Astrocyte of the spinal cord (primary cell): ENCODE data around the gene AIFM3.

ENCODE experiments used
- DNase-seq: peaks from one replicate; pipeline ENCODE4 v3.0.0; 2011; ENCODE audit warnings: low read depth, low spot score
- H3K4me3 ChIP-seq: 2 replicates; pipeline ENCODE4 v1.5.1; 2011; ENCODE audit warnings: low read depth, mild to moderate bottlenecking, low read length, moderate library complexity
- in situ Hi-C: cut with HindIII; loops from 2 replicates; pipeline ENCODE4 v1.10.0; 2017; ENCODE audit warnings: low sequenced_read_pairs
- TF ChIP-seq, protein P1 (sequence below): IDR thresholded peaks from 2 replicates; pipeline ENCODE4 v1.5.1; 2012; ENCODE audit warnings: low read depth, mild to moderate bottlenecking, low read length, inconsistent platforms

Gene AIFM3

DNA sequence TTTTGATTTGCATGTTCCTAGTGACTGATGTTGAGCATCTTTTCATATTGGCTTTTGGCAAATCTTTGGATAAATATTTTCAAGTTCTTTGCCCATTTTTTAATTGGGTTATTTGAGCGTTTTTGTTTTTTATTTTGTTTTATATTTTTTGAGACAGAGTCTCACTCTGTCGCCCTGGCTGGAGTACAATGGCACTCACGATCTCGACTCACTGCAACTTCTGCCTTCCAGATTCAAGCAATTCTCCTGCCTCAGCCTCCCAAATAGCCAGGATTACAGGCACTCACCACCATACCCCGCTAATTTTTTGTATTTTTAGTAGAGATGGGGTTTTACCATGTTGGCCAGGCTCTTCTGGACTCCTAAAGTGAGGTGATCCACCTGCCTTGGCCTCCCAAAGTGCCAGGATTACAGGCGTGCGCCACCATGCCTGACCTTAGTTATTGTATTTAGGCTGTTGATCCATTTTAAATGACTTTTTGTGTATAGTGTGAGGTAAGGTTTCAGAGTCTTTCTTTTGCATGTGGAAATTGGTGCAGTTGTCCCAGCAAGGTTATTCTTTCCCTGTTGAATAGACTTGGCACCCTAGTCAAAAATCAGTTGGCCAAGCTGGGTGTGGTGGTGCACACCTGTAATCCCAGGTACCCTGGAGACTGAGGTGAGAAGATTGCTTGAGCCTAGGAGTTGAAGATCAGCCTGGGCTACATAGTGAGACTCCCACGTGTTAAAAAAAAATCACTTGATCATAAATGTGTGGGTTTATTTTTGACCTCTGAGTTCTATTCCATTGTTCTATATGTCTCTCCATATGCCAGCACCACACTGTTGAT, 23.7 kb upstream of the AIFM3 start:
- TF ChIP-seq, protein P1, sequence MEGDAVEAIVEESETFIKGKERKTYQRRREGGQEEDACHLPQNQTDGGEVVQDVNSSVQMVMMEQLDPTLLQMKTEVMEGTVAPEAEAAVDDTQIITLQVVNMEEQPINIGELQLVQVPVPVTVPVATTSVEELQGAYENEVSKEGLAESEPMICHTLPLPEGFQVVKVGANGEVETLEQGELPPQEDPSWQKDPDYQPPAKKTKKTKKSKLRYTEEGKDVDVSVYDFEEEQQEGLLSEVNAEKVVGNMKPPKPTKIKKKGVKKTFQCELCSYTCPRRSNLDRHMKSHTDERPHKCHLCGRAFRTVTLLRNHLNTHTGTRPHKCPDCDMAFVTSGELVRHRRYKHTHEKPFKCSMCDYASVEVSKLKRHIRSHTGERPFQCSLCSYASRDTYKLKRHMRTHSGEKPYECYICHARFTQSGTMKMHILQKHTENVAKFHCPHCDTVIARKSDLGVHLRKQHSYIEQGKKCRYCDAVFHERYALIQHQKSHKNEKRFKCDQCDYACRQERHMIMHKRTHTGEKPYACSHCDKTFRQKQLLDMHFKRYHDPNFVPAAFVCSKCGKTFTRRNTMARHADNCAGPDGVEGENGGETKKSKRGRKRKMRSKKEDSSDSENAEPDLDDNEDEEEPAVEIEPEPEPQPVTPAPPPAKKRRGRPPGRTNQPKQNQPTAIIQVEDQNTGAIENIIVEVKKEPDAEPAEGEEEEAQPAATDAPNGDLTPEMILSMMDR, result no peak
- in situ Hi-C loops, result no loop called here
- H3K4me3 ChIP-seq, result no peak overlapping the region
- DNase-seq, result no peak

DNA sequence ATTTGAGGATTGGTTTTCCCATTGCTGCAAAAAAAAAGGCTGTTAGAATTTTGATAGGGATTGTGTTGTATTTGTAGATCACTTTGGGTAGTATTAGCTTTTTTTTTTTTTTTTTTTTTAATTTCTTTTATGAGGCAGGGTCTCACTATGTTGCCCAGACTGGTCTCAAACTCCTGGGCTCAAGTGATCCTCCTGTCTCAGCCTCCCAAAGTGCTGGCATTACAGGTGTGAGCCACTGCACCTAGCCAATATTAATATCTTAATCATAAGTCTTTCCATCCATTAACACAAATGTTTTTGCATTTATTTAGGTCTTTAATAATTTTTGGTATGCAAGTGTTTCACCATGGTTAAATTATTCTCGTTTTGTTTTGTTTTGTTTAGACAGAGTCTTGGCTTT, 23.0 kb upstream of the AIFM3 start:
- TF ChIP-seq, protein P1, result no peak
- in situ Hi-C loops, result no loop called here
- H3K4me3 ChIP-seq, result no peak overlapping the region

DNA sequence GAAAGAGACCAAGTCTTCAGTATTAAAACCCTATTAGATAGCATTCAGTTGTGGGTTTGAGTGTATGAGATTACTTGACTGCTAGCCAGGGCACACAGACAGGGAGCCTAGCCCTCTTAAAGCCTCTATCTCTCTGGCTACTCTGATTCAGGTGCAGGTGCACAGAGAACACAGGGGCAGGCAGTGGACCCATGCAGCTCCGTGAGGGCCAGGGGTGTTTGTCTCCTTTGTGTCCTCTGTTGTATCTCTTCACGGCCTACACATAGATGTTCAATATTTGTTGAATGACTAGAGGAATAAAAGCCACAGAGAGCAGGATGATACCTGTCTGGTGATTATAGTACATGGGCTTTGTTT, 21.5 kb upstream of the AIFM3 start:
- in situ Hi-C loops, result no loop called here
- DNase-seq, result no peak
- TF ChIP-seq, protein P1, result no peak
- no peak overlapping the region for H3K4me3 ChIP-seq

More for the DNA sequence above, 23.0 kb upstream of the AIFM3 start:
- no peak for DNase-seq

DNA sequence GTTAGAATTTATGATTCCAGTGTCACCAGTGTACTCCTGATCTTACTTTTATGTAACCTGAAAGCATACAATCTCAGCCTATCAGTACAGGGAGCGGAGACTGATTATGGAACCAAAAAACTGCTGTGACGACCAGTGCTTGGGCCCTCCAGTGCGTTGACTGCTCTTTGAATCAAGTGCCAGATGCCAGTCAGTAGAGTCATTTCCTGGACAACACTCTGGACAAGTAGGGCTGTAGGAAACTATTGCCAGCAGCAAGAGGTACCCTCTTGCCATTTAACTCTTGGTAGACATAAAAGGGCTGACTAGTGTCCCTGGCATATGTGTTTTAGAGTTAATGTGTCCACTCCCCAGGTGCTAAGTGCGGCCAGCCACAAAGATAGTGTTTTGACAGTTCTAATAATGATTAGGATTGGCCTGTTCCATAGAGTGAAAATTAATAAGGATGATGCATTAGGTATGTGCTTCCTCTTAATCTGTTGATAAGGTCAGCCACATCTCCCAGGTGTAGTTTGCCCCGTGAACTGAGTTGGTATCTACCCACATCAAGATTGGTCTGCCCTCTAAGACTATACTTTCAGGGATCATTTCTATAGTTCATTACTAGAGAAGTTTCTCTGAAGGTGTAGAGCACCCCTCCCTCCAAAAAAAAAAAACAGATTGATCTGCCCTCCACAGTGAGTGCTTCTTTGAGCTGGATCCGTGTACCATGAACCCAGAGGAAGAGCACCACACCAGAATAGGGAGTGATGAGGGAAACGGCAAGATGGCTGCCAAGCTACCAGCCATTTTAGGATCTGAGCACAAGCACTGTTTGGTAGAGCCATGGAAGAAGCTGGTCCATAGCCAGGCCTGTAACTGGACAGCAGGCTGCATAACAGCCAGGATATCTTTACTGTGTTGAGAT, 20.7 kb upstream of the AIFM3 start:
- in situ Hi-C loops, result no loop called here
- TF ChIP-seq, protein P1, result no peak
- DNase-seq, result peak; percentile 24
- H3K4me3 ChIP-seq, result no peak overlapping the region

DNA sequence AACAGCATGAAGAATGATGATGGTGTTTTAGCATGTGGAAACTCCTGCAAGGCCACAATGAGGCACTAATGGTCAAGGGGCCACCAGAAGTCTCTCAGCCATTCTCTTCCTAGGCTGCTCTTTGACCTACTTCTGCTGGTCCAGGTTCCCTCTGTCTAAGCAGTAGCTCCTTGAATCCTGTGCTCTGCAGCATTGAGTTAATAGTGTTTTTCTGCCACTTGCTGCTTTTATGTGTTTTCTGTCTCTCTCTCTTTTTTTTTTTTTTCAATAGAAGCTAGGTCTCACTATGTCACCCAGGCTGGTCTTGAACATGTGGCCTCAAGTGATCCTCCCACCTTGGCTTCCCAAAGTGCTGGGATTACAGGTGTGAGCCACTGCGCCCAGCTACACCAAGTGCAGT, 20.1 kb upstream of the AIFM3 start:
- no peak for DNase-seq
- TF ChIP-seq, protein P1, result no peak
- H3K4me3 ChIP-seq, result no peak overlapping the region
- in situ Hi-C loops, result no loop called here

DNA sequence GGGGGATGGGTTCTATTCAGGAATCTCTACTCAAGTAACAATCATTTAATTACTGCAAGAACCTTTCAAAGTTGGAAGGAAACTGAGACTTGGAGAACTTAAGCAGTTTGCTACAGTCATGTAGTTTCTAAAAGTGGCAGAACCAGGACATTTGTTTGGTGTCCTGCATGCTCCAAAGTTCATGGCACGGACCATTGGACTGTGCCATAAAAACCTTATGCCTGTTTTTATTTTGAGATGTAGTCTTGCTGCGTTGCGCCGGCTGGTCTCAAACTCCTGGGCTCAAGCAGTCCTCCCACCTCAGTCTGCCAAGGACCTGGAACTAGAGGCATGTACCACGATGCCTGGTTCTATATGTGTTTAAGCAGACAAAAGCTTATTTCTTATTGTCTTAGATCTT, 18.6 kb upstream of the AIFM3 start:
- no peak overlapping the region for H3K4me3 ChIP-seq
- no peak for DNase-seq
- in situ Hi-C loops, result no loop called here
- TF ChIP-seq, protein P1, result no peak
